NCI-H82 treated with DMSO at 0.1 percent for 48 hours (cell line): ENCODE results near the gene DHPS.
"Not testable (repeated sequence)": the region's sequence is repeated elsewhere in the genome, so short reads cannot be mapped to it uniquely, and the experiment has no call there.

Experiments
- DNase-seq: peaks from one replicate; lab custom pipeline; 2025; ENCODE audit not compliant: unreplicated experiment; lab: John Stamatoyannopoulos, UW

The DHPS gene

DNA sequence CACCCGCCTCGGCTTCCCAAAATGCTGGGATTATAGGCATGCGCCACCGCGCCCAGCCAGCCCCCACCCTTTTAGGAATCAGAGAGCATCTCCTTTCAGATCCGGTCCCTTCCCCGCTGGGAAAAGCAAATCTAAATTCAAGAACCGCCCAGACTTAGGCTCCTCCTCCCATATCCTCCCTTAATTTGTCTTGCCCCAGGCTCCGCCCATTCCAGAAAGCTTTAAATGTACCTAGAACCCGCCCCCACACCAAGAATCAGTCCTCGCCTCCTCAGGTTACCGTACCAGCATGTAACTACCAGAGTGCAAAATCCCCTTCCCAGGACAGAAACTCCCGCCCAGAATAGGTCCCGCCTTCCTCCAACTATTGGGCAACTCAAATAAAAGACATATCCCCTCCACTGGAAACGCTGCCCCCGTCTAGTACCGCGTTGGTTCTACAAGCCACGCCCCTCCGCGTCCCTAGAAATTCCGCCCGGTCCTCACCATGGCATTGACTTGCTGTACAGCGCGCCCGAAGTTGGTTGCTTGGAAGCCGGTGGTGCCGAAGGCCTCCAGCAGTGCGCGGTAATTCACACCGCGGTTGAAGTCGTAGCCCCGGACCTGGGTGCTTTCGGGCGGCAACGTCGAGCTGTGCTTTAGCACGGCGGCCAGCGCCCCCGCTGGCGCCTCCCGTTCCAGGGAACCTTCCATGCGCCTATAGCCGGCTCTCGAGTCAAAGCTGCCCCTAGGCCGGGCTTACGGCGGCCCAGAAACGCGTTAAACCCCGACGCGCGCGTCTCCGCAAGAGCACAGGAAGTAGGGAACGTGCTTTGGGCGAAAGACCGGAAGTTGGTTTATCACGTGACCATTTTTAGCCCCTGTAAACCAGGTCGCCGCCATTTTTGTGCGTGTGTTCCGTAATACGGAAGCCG is at the start of gene DHPS:
Gene DHPS, minus strand, starts transcription at position 807 of the 914 bp plus-strand sequence. Its CDS starts 114 bp downstream, at position 693.
- DNase-seq, result peak; percentile 100

DNA sequence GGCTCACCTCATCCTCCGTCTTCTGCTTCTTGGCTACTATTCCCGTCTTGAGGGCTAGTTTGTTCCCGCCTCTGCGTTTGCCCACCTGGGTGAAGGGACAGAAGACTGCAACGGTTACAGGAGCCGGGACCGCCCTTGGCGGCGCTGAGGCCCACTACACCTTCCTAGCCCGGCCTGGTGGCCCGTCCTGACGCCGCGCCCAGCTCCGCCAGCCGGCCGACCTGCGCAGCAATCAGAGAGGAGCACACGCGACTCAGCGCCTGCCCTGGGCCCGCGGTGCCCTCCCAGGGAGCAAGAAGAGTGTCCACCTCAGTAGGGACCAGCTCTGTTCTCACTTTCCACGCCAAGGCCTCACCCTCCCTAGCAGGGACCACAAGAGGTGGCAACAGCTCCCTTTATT is 49.7 kb upstream of the DHPS start:
- no peak for DNase-seq

DNA sequence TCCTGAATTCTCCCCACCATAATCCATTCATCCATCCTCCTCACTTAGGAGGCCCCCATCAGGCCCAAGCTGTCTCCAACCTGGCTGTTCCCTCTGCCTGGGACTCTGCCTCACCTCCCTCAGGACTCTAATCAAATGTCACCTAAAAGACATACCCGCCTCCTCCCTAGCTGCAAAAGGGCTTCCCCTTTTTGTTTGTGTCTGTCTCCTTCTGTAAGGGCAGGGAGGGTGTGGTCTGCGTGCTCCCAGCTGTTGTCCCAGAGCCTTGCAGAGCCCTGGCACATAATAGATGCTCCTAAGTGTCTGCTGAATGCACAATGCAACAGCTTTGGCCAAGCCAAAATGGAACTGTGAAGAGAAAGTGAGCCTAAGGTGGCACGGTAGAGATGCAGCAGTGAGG is 48.4 kb upstream of the DHPS start:
- no peak for DNase-seq

DNA sequence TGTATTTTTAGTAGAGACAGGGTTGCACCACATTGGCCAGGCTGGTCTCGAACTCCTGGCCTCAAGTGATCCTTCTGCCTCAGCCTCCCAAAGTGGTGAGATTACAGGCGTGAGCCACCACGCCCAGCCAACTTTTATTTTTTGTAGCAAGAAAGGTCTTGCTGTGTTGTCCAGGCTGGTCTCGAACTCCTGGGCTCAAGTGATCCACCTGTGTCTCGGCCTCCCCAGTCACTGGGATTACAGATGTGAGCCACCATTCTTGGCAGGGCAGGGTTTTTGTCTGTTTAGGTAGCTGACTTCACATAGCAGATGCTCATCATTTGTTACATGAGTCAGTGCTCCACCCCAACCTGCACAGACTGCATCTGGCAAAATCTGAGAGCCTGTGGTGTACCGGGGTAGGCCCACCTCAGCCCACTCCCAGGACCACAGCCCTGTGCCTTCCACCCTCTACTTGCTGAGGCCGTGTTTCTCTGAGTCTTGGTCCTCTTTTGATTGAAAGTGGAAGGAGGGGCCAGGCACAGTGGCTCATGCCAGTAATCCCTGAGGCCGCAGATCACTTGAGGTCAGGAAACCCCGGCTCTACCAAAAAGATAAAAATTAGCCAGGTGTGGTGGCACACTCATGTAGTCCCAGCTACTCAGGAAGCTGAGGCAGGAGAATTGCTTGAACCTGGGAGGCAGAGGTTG is 46.2 kb upstream of the DHPS start:
- no peak for DNase-seq

DNA sequence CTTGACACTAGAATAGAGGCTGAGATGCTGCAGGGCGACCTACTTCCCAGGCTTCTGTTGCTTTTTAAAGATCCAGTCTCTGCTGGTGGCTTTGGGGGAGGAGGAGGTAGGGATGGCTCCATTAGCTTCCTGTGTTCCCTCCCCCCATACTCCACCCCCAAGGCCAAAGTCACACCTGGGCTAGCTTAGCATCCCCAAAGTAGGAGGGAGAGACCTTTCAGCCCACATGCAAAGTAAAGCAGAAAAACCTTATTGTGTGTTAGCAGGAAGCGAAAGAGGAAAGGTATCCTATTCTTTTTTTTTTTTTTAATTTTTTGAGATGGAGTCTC is 45.3 kb upstream of the DHPS start:
- DNase-seq, result no peak

DNA sequence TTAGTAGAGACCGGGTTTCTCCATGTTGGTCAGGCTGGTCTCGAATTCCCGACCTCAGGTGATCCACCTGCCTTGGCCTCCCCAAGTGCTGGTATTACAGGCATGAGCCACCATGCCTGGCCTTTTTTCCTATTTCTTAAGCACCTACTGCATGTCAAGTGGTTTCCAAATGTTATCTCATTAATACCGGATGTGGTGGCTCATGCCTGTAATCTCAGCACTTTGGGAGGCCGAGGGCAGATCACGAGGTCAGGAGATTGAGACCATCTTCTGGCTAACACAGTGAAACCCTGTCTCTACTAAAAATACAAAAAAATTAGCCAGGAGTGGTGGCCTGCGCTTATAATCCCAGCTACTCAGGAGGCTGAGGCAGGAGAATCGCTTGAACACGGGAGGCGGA is 43.9 kb upstream of the DHPS start:
- not testable (repeated sequence) for DNase-seq

DNA sequence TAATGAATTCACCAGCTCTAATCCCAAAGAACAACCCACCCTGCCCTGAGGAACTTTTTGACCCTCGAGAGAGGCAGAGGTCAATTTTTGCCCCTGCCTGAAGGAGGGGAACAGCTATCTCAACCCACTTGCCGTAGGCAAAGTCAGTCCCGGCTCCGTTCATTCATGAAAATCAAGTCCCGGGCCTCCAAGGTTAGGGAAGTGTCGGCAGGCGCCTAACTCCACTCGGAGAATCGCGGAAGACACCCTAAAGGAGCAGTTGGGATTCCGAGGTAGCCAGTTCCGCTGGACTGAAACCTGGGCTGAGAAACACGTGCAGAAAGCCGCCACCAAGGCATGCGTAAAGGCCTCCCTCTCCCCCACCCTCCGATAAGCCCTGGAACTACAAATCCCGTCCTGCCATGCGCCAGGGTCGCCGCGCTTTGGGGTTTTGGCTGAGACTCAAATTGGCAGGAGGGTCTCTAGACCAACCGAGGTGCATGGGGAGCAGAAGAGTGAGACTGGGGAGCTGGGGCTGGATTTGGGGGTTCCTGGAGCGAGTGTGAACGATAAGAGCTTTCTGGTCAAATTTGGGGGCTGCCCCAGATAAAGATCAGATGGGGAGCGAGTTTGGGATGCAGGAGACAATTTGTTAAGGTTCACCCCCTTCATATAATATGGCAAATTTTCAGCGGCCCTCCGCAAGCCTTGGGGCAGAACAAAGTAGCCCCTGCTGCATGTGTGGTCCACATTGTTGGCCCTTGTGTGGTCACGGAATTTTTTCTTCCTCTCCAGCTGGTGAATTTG is 42.2 kb upstream of the DHPS start, which contains the start of gene TNPO2:
Gene TNPO2, minus strand, starts transcription at position 292 of the 786 bp plus-strand sequence. CDS start 2,955 bp downstream, outside the sequence.
- peak; percentile 88 for DNase-seq

DNA sequence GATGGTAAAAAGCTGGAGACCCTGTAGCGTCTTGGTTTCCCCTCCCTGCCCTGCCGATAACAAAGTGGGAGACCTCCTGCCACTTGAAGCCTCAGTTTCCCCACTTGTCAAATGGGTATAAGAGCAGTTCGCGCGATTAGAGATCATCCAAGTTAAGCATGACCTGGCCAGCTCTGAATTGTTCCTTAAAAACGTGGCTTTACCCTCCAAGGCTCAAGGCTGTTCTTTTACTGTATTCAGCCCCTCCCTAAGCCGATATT is 41.6 kb upstream of the DHPS start:
- no peak for DNase-seq

DNA sequence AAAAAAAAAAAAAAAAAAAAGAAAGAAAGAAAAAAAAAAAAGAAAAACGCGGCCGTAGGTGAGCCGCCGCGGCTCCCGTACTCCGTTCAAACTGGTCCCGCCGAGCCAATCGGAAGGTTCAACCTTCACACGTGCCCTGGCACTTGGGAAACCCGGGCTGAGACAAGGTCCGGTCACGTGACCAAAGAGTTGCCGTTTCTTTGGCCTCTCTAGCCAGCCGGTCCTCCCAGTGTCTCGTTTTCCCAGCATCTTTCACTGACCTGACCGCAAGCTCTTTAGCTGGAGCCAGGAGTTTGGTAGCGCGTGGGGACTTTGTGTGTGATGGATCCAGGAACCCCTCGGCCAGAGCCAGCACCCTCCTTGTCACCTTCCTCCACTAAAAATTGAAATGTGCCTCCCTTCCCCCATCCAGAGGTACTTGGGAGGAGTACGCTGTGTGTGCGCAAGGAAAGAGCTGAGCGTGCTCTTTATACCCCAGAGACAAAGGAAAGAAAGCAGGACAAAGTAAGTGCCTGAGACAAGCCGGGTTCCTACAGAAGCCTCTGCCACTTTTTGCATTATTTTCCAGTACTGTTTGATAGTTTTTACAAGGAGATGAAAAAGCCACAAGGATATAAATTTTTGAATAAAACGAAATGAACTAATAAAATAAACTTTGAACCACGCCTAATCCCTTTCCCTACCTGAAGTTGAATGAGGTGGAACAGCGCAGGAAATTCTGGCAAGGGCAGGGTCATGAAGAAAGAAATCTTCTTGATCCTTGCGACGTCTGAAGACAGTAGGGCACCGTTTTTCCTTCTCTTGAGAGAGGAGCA is 41.1 kb upstream of the DHPS start:
- DNase-seq, result peak; percentile 98

DNA sequence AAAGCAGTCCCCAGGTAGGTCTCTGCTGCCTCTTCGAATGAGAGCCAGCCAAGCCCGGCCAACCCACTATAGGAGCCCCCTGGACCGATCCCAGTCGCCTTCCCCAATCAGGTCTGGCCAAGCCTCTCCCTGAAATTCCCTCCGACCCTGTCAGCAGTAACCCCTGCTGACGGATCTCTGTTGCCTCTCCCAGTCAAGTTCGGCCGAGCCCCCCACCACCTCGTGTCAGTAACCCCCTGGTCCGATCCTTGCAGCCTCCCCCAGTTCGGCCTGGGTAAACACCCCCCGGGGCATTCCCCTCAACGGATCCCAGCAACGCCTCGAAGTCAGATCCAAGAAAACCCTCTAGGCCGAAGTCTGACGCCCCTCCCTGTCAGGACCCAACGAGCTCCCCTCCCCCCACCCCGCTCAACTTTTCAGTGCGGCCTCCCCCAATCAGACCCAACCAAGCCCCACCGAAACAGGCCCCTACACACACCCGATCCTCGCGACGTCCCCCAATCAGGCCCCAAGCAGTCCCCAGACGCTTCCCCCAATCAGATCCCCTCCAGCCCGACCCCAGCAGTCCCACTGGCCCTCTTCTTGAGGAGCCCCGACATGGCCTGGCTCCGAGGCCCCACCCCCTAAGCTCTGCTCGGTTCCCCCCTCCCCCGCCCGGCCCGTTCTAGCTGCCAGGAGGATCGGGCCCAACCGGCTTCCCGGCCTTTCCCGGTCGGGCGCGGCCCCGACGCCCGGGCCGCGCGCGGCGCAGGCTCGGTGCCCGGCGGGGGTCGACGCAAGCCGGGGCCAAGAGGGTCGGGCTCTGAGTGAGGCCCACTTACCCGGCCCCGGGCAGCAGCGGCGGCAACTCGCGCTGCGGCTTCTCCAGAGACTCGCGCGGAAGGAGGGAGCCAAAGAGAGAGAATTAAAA is 40.2 kb upstream of the DHPS start:
- no peak for DNase-seq

DNA sequence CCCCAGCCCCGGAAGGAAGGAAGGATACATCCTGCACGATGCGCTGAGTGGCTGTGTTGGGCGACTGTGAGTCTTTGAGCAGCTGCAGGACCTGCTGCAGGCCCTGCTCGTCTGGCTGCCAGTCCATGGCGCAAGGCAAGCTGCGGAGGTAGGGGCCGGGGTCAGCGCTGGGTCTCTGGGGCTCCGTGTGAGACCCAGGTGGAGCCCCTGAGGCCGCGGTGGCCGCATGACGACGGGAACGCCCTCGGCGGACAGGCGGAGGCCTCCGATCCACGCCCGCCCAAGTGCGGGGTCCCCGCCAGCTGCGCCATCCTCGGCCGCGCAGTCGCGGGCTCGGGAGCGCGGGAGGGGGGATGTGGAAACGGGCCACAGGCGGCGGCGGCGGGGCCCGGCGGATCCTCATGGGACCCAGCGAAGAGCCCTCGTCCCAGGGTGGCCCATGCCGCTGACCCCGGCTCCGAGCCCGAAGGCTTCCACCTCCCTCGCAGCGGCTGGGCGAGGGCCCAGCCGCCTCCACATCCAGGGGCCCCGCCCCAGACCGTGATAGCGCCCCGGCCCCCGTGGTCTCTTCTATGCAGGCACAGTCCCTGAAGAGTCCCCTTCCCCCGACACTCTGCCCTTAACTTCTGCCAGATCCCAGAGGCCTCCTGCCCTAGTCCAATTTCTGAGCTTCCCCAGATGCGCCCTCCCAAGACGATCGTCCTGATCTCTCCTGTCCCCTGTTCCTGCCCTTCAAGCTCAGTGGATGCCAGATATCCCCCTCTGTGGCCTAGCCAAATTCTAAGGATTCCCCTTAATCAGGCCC is 39.4 kb upstream of the DHPS start:
- no peak for DNase-seq

DNA sequence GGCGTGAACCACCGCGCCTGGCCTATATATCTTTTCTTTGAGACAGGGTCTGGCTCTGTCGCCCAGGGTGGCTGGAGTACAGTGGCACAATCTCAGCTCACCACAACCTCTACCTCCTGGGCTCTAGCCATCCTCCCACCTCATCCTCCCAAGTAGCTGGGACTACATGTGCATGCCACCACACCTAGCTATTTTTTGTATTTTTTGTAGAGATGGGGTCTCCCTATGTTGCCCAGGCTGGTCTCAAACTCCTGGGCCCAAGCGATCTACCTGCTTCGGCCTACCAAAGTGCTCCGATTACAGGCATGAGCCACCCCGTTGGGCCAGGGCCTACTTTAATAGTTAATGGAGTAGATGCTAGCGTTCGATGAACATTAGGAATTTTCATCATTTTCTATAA is 38.6 kb upstream of the DHPS start:
- no peak for DNase-seq

DNA sequence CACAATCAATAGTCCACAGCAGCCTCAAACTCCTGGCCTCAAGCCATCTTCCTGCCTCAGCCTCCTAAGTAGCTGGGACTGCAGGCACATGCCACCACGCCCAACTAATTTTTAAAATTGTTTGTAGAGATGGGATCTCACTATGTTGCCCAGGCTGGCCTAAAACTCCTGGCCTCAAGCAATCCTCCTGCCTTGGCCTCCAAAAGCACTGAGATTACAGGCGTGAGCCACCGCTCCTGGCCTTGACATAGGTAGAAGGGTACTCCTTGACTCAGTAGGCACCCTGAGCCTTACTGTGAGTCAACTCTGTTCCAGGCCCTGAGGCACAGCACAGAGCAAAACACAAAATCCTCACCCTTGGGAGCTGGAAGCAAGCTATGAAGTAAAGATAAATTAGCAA is 34.2 kb upstream of the DHPS start:
- no peak for DNase-seq

DNA sequence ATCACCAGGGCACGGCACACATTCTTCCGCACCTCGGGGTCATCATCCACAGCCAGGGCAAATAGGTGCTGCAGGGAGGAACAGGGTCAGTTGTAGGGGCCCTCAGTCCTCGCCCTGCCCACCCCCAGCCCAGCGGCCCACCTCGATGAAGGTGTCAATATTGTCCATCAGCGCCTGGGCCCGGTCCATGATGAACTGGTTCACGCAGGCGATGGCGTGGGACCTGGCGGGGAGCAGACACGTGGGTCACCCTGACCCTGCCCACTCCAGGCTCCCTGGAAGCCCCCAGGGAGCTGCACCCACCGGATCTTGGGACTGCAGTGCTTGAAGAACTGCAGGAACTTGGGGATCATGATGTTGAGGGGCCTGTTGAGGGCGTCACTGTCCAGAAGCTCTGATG is 33.4 kb upstream of the DHPS start:
- no peak for DNase-seq

DNA sequence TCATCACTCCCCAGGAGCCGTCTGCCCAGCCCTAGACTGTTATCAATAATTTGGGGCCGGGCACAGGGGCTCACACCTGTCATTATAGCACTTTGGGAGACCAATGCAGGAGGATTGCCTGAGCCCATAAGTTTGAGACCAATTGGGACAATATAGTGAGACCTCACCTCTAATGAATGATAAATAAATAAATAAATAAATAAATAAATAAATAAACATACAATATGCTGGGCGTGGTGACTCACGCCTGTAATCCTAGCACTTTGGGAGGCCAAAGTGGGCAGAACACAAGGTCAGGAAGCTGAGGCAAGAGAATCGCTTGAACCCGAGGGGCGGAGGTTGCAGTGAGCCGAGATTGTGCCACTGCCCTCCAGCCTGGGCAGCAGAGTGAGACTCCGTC is 31.6 kb upstream of the DHPS start:
- DNase-seq, result not testable (repeated sequence)

DNA sequence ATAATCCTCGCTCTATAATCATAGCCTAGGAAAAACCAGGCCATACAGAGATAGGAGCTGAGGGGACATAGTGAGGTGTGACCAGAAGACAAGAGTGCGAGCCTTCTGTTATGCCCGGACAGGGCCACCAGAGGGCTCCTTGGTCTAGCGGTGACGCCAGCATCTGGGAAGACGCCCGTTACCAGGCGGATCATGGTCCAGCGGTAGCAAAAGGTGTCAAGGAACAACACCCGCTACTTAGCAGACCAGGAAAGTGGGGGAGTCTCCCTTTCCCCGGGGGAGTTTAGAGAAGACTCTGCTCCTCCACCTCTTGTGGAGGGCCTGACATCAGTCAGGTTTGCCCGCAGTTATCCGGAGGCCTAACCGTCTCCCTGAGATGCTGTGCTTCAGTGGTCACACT is 30.4 kb upstream of the DHPS start:
- not testable (repeated sequence) for DNase-seq

DNA sequence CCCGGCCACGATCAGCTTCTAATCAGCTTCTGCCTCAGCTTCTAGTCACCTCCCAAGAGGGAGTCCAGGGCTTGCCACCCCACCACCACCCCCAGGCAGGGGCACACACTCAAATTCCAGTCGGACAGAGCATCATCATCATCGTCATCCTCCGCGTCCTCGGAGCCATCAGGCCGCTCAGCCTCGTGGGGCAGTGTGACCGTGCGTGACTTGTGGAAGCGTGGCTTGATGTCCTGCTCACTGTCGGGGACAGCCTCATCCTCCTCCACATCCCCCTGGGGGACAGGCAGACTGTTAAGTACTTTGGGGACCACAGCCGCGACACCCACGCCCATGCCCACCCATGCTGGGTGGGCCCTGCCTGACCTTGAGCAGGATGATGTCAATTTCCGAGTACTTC is 29.5 kb upstream of the DHPS start:
- no peak for DNase-seq

DNA sequence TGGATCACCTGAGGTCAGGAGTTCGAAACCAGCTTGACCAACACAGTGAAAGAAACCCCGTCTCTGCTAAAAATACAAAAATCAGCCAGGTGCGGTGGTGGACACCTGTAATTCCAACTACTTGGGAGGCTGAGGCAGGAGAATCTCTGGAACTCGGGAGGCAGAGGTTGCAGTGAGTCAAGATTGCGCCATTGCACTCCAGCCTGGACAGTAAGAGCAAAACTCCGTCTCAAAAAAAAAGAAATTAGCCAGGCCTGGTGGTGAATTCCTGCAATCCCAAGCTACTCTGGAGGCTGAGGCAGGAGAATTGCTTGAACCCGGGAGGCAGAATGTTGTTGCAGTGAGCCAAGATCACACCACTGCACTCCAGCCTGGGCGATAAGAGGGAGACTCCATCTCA is 27.0 kb upstream of the DHPS start:
- no peak for DNase-seq

DNA sequence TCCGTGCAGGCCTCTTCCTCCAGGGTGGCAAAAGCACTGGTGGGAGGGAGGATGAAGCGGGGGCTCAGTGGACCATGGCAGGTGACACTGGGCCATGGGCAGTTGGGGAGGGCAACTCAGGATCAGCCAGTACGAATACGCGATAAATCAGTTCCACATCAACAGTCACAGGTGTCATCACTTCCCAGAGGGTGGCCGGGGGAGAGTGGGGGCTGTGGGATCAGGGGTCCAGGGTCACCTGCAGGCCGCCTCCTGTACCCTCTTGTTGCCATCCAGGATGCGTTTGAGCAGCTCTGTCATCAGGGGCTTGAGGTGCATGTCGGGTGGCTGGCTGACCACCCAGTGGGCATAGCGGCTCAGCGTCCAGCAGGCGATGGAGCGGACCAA is 24.6 kb upstream of the DHPS start:
- DNase-seq, result no peak
